Activated CD8-positive, alpha-beta memory T cell treated with anti-CD3 and anti-CD28 coated beads for 48 hours (primary cell): ENCODE measurements around the gene VAC14.
"Not testable (repeated sequence)": the region's sequence is repeated elsewhere in the genome, so short reads cannot be mapped to it uniquely, and the experiment has no call there.

Source experiments
- DNase-seq, 3 experiments: peaks; one replicate each; pipeline ENCODE4 v3.0.0-alpha.2; 2020; ENCODE audit warnings: low read depth in 2 of 3, low spot score in 2 of 3

Gene VAC14

DNA sequence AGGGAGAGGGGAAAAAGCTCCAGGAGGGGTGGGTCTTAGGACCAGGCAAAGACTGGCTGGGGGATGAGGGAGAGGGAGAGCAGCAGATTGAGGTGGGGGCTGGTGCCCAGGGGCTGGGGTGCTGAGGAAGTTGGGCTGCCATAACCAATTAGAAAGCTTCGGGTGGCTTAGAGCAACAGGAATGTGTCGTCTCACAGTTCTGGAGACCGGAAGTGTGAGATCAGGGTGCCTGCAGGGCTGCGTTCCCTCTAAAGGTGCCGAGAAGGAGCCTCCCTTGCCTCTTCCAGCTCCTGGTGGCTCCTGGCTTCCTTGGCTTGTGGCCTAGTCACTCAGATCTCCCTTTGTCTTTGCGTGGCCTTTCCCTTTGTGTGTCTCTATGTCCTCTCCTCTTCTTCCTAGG lies 152.4 kb downstream of the VAC14 start:
- DNase-seq, result no peak

GRCh38 chr16:70647441-70648359 lies 153.3 kb downstream of the VAC14 start:
- DNase-seq, result no peak

DNA sequence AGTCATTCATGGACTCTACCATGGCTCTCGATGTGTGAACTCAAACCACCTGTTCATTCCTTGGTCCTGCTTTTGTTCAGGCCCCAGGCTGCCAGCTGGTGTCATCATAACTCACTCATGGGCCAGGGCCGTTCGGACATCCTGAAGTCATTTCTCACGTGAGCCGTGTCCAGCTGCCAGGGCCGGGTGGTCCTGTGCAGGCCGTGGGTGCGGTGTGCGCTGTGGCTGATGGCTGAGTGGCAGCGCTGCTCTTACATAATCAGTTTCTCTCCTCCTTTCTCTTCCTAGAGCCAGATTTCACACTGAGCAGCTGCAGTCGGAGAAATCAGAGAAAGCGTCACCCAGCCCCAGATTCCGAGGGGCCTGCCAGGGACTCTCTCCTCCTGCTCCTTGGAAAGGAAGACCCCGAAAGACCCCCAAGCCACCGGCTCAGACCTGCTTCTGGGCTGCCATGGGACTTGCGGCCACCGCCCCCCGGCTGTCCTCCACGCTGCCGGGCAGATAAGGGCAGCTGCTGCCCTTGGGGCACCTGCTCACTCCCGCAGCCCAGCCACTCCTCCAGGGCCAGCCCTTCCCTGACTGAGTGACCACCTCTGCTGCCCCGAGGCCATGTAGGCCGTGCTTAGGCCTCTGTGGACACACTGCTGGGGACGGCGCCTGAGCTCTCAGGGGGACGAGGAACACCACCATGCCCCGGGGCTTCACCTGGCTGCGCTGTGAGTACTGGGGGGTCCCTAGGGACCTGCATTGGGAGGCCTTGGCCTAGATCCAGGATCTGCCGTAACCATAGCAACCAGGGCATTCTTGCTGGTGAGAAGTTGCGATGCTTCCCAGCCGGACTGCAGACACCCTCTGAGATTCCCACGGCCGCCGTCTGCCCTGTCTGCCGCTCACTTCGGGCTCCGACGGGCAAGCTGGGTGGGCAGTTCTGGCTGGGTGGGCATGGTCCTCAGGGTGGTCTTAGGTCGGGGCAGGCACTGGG lies 154.4 kb downstream of the VAC14 start, which contains the start of gene IL34:
IL34 (plus strand) TSS at position 300 of the 982 bp plus-strand sequence; CDS start at position 689, 389 bp downstream.
- DNase-seq, result no peak

DNA sequence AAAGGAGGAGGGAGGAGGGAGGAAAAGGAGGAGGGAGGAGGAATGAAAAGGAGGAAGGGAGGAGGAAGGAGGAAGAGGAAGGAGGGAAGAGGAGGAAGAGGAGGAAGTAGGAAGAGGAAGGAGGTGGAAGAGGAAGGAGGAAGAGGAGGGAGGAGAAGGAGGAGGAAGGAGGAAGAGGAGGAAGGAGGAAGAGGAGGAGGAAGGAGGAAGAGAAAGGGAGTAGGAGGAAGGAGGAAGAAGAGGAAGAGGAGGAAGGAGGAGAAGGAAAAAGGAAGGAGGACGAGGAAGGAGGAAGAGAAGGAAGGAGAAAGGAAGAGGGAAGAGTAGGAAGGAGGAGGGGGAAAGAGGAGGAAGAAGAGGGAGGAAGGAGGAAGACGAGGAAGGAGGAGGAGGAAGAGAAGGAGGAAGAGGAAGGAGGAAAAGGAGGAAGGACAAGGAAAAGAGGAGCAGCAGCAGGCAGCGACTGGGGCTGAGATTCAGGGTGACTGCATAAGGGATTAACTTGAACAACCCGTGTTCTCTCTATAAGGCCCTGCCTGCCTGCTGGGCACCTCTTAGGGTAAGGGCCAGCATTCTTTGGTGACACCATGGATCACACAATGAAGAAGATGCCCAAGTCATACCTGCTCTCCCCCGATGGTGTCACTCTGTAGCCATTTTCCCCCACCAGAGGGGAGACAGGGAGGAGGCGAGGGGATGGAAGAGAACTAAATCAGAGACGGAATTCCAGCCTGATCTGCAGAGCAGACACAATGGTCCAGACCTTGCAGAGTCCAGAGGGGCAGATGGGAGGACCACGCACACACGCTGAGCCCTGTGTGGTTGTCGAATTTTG lies 156.0 kb downstream of the VAC14 start:
- DNase-seq, result no peak

DNA sequence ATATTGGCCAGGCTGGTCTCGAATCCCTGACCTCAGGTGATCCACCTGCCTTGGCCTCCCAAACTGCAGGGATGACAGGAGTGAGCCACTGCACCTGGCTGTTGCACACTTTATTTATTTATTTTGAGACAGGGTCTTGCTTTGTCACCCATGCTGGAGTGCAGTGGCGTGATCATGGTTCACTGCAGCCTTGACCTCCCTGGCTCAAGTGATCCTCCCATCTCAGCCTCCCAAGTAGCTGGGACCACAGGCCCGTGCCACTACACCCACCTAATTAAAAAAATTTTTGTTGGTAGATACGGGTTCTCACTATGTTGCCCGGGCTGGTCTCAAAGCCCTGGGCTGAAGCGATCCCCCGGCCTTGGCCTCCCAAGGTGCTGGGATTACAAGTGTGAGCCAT lies 157.7 kb downstream of the VAC14 start:
- not testable (repeated sequence) for DNase-seq

- DNase-seq, result no peak
Measured at GRCh38 chr16:70642633-70643032, 158.3 kb downstream of the VAC14 start.

- DNase-seq, result no peak
Measured at GRCh38 chr16:70638814-70639792, 161.9 kb downstream of the VAC14 start.
